ENCODE results near the gene DAB1.

DAB1 gene

GRCh38 chr1:56967355-56967754, 456.5 kb downstream of the DAB1 start:
- DNase-seq: no peak

- DNase-seq: no peak
Measured at GRCh38 chr1:56966698-56966999, 457.2 kb downstream of the DAB1 start.

GRCh38 chr1:56965916-56966697, 457.8 kb downstream of the DAB1 start, which contains the start of gene C8B:
Gene C8B (minus strand): TSS chr1:56966015. CDS start chr1:56965948, 67 bp downstream.
- DNase-seq: no peak

- DNase-seq: no peak
Measured at GRCh38 chr1:56965191-56965590, 458.7 kb downstream of the DAB1 start.

- no peak for DNase-seq
Measured at GRCh38 chr1:56964349-56965017, 459.4 kb downstream of the DAB1 start.

- no peak for DNase-seq
Measured at GRCh38 chr1:56963667-56964066, 460.2 kb downstream of the DAB1 start.

- no peak for DNase-seq
Measured at GRCh38 chr1:56961426-56961825, 462.4 kb downstream of the DAB1 start.

GRCh38 chr1:56958526-56958925, 465.3 kb downstream of the DAB1 start:
- DNase-seq: no peak

- no peak for DNase-seq
Measured at GRCh38 chr1:56957931-56958330, 465.9 kb downstream of the DAB1 start.

- no peak for DNase-seq
Measured at GRCh38 chr1:56954664-56955063, 469.2 kb downstream of the DAB1 start.

GRCh38 chr1:56953386-56953785, 470.5 kb downstream of the DAB1 start:
- DNase-seq: no peak

GRCh38 chr1:56952501-56952900, 471.4 kb downstream of the DAB1 start:
- DNase-seq: no peak

- DNase-seq: no peak
Measured at GRCh38 chr1:56948403-56949023, 475.3 kb downstream of the DAB1 start.

All from NCI-H2081 (cell line).